T-helper 9 cell (primary cell): ENCODE results near the gene TIMMDC1.
"Not testable (repeated sequence)": the region's sequence is repeated elsewhere in the genome, so short reads cannot be mapped to it uniquely, and the experiment has no call there.

Source experiments
- DNase-seq: peaks from one replicate; pipeline ENCODE4 v3.0.0-alpha.2; 2020

The TIMMDC1 gene

GRCh38 chr3:119557877-119558269, 59.5 kb downstream of the TIMMDC1 start:
- no peak for DNase-seq

GRCh38 chr3:119558626-119559317, 60.4 kb downstream of the TIMMDC1 start:
- no peak for DNase-seq

- peak; percentile 25 for DNase-seq
Measured at GRCh38 chr3:119559441-119559963, 61.2 kb downstream of the TIMMDC1 start, which contains the start of gene CD80. Gene CD80 (minus strand): TSS chr3:119559614. CDS start chr3:119557728, 1,886 bp downstream.

- DNase-seq: no peak
Measured at GRCh38 chr3:119560160-119560559, 61.8 kb downstream of the TIMMDC1 start.

- DNase-seq: peak; percentile 20
Measured at GRCh38 chr3:119562307-119562961, 64.1 kb downstream of the TIMMDC1 start.

- DNase-seq: not testable (repeated sequence)
Measured at GRCh38 chr3:119563334-119563733, 65.0 kb downstream of the TIMMDC1 start.

- DNase-seq: no peak
Measured at GRCh38 chr3:119569156-119569555, 70.8 kb downstream of the TIMMDC1 start.

GRCh38 chr3:119570229-119570628, 71.9 kb downstream of the TIMMDC1 start:
- no peak for DNase-seq

GRCh38 chr3:119571230-119571629, 72.9 kb downstream of the TIMMDC1 start:
- no peak for DNase-seq

- no peak for DNase-seq
Measured at GRCh38 chr3:119571688-119572087, 73.3 kb downstream of the TIMMDC1 start.
